GM19324 (cell line): Measurements from ENCODE around the gene RBM18.

Experiments used
- ATAC-seq: cut with Tn5 transposase; IDR thresholded peaks from one replicate; pipeline ENCODE4 v1.9.1; 2021; ENCODE audit warnings: mild to moderate bottlenecking, moderate library complexity; ENCODE audit not compliant: unreplicated experiment, low FRiP score

RBM18 gene

GRCh38 chr9:122225312-122226141 is 39.1 kb downstream of the RBM18 start:
- ATAC-seq = no peak

GRCh38 chr9:122223435-122223834 is 41.2 kb downstream of the RBM18 start:
- no peak for ATAC-seq

GRCh38 chr9:122222791-122223190 is 41.8 kb downstream of the RBM18 start:
- no peak for ATAC-seq

GRCh38 chr9:122221183-122221811 is 43.3 kb downstream of the RBM18 start:
- no peak for ATAC-seq

- ATAC-seq = no peak
Measured at GRCh38 chr9:122220673-122221182, 43.9 kb downstream of the RBM18 start.

GRCh38 chr9:122219856-122220672 is 44.6 kb downstream of the RBM18 start:
- no peak for ATAC-seq

- no peak for ATAC-seq
Measured at GRCh38 chr9:122218935-122219855, 45.4 kb downstream of the RBM18 start.

GRCh38 chr9:122218071-122218934 is 46.3 kb downstream of the RBM18 start:
- no peak for ATAC-seq

- no peak for ATAC-seq
Measured at GRCh38 chr9:122217640-122218039, 47.0 kb downstream of the RBM18 start.

- ATAC-seq = no peak
Measured at GRCh38 chr9:122216798-122217418, 47.7 kb downstream of the RBM18 start.

- no peak for ATAC-seq
Measured at GRCh38 chr9:122216138-122216797, 48.4 kb downstream of the RBM18 start.

GRCh38 chr9:122215663-122216062 is 49.0 kb downstream of the RBM18 start:
- ATAC-seq = no peak

GRCh38 chr9:122214507-122214906 is 50.1 kb downstream of the RBM18 start:
- ATAC-seq = no peak

- ATAC-seq = no peak
Measured at GRCh38 chr9:122213589-122214413, 50.8 kb downstream of the RBM18 start.

GRCh38 chr9:122213102-122213588 is 51.5 kb downstream of the RBM18 start:
- no peak for ATAC-seq

GRCh38 chr9:122212473-122213004 is 52.1 kb downstream of the RBM18 start:
- ATAC-seq = no peak

- no peak for ATAC-seq
Measured at GRCh38 chr9:122209451-122209850, 55.2 kb downstream of the RBM18 start.
